ENCODE data around the gene CAPS. TPM values are rescaled to one million over a fixed set of nuclear protein-coding genes. Genes with fewer than 3 reads are reported as not detected.
A peak's percentile ranks its signal among the peaks of the same experiment; 100 is the strongest.

CAPS gene
- total and polyA plus RNA-seq, 12 donors, result 7.1 to 146 (median 19.2) TPM

GRCh38 chr19:5923356-5923755 lies 9.3 kb downstream of the CAPS start:
- Histone ChIP-seq H3K27ac (peak overlapping the region in 2 of 5 donors; percentile 2 to 86), H3K27me3 (no peaks in the 10 kb centered on the region), H3K4me3 (no peak overlapping the region), H3K4me1 (replicated peaks in 1 of 2) (peaks cover 13 to 21% of the 10 kb centered on the region in 2 donors), H3K9me3 (replicated peaks in 1 of 3) (no peaks in the 10 kb centered on the region), H3K36me3 (replicated peaks in 1 of 2) (peaks cover 0 to 91% of the 10 kb centered on the region in 2 donors)
- intact Hi-C loops (cut with DNase I), result no loop called here
- no peak for DNase-seq
- 80 to 95% (median 87%) methylated on average over 7 to 16 of the region's 16 CpGs for WGBS, 4 donors
- TF ChIP-seq POLR2A (IDR thresholded peaks at IDR 0.05) (no peak), CTCF (IDR thresholded peaks at IDR 0.05) (no peak)

- H3K36me3 ChIP-seq (replicated peaks in 1 of 2), result peaks cover 0 to 93% of the 10 kb centered on the region in 2 donors
- no peak overlapping the region for H3K4me3 ChIP-seq
- peak overlapping the region in 1 of 5 donors; percentile 25 for H3K27ac ChIP-seq
- 87 to 91% (median 87%) methylated on average over 15 to 18 of the region's 18 CpGs for WGBS, 4 donors
- H3K4me1 ChIP-seq (replicated peaks in 1 of 2), result peaks cover 13 to 21% of the 10 kb centered on the region in 2 donors
- TF ChIP-seq POLR2A (IDR thresholded peaks at IDR 0.05), result no peak
- TF ChIP-seq CTCF (IDR thresholded peaks at IDR 0.05), result no peak
- no peaks in the 10 kb centered on the region for H3K27me3 ChIP-seq
- intact Hi-C loops (cut with DNase I), result no loop called here
- no peaks in the 10 kb centered on the region for H3K9me3 ChIP-seq (replicated peaks in 1 of 3)
- DNase-seq, result no peak
Observed at GRCh38 chr19:5925830-5926427, 11.9 kb downstream of the CAPS start.

- 72 to 82% (median 74%) methylated on average over 13 to 14 of the region's 14 CpGs for WGBS, 4 donors
- Histone ChIP-seq H3K9me3 (replicated peaks in 1 of 3) (no peaks in the 10 kb centered on the region), H3K4me1 (replicated peaks in 1 of 2) (peaks cover 5 to 12% of the 10 kb centered on the region in 2 donors), H3K36me3 (replicated peaks in 1 of 2) (peaks cover 0 to 100% of the 10 kb centered on the region in 2 donors), H3K27me3 (no peaks in the 10 kb centered on the region), H3K27ac (peak overlapping the region in 1 of 5 donors; percentile 65), H3K4me3 (no peak overlapping the region)
- TF ChIP-seq POLR2A (IDR thresholded peaks at IDR 0.05) (no peak), CTCF (IDR thresholded peaks at IDR 0.05) (no peak)
- intact Hi-C loops (cut with DNase I), result no loop called here
- DNase-seq, result peak in 1 of 7 donors; percentile 70
Observed at GRCh38 chr19:5926641-5927440, 12.8 kb downstream of the CAPS start.

- intact Hi-C loops (cut with DNase I), result no loop called here
- H3K4me3 ChIP-seq, result no peak overlapping the region
- H3K4me1 ChIP-seq (replicated peaks in 1 of 2), result peaks cover under 1 to 6% of the 10 kb centered on the region in 2 donors
- H3K27me3 ChIP-seq, result no peaks in the 10 kb centered on the region
- TF ChIP-seq POLR2A (IDR thresholded peaks at IDR 0.05) (no peak), CTCF (IDR thresholded peaks at IDR 0.05) (no peak)
- H3K27ac ChIP-seq, result peak overlapping the region in 1 of 5 donors; percentile 65
- WGBS, 4 donors, result 84 to 92% (median 86%) methylated on average over 8 of the region's 8 CpGs
- no peak for DNase-seq
- peaks cover 0 to 100% of the 10 kb centered on the region in 2 donors for H3K36me3 ChIP-seq (replicated peaks in 1 of 2)
- no peaks in the 10 kb centered on the region for H3K9me3 ChIP-seq (replicated peaks in 1 of 3)
Observed at GRCh38 chr19:5927441-5927821, 13.4 kb downstream of the CAPS start.
